Hypothalamus (tissue), 51 donors: ENCODE measurements around the gene LRRC14B.
"Not testable (repeated sequence)": the region's sequence is repeated elsewhere in the genome, so short reads cannot be mapped to it uniquely, and the experiment has no call there.

Experiments
- DNase-seq, 51 donors: peaks; one replicate each; lab custom pipeline; 2025; lab: John Stamatoyannopoulos, UW

The LRRC14B gene

DNA sequence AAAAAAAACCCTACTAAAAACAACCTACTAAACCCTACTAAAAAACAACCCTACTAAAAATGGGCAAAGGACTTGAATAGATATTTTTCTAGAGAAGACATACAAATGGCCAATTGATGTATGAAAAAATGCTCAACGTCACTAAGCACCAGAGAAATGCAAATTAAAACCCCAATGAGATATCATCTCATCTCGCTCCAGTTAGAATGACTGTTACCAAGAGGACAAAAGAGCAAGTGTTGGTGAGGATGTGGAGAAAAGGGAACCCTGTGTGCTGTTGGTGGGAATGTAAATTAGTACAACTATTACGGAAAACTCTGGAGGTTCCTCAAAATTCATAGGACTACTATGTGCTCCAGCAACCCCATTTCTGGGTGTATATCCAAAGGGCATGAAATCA lies 37.6 kb downstream of the LRRC14B start:
- DNase-seq: peak in 1 of 51 donors; percentile 16

- DNase-seq: no peak
These were observed 39.4 kb downstream of the LRRC14B start for GRCh38 chr5:230711-231110.

- peak in 8 of 51 donors; percentile 4 to 24 (median 10) for DNase-seq
These were observed 40.4 kb downstream of the LRRC14B start for GRCh38 chr5:231661-232060.

GRCh38 chr5:233426-233825 lies 42.1 kb downstream of the LRRC14B start:
- DNase-seq: not testable (repeated sequence)

DNA sequence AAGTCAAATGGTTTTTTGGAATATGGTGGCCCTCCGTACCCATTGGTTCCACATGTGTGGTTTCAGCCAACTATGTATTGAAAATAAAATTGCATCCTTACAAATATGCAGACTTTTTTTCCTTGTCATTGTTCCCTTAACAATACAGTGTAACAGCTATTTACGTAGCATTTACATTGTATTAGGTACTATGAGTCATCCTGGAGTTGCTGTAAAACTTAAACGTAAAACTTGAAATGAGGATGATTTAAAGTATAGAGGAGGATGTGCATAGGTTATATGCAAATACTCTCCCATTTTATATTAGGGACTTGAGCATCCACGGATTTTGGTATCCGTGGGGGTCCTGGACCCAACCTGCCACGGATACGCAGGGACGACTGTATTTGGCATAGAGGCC lies 43.2 kb downstream of the LRRC14B start:
- no peak for DNase-seq

- not testable (repeated sequence) for DNase-seq
These were observed 44.2 kb downstream of the LRRC14B start for GRCh38 chr5:235527-235926.

DNA sequence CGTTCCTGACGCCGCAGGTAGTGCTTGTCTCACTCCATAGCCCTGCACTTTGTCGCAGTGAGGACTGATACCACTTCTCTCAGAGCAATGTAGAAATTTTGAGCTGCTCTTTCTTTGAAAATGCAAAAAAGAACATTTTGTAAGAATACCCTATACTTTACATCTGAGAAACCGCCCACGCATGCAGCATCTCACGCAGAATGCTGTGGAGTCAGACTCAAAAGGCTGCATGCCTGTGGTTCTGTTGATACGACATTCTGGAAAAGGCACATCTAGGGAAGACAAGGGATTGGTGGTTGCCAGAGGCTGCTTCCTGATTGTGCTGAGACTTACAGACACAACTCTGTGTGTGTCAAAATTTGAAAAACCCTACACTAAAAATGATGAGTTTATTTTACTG lies 46.6 kb downstream of the LRRC14B start:
- peak in 1 of 51 donors; percentile 22 for DNase-seq

- not testable (repeated sequence) for DNase-seq
These were observed 49.3 kb downstream of the LRRC14B start for GRCh38 chr5:240550-240949.

DNA sequence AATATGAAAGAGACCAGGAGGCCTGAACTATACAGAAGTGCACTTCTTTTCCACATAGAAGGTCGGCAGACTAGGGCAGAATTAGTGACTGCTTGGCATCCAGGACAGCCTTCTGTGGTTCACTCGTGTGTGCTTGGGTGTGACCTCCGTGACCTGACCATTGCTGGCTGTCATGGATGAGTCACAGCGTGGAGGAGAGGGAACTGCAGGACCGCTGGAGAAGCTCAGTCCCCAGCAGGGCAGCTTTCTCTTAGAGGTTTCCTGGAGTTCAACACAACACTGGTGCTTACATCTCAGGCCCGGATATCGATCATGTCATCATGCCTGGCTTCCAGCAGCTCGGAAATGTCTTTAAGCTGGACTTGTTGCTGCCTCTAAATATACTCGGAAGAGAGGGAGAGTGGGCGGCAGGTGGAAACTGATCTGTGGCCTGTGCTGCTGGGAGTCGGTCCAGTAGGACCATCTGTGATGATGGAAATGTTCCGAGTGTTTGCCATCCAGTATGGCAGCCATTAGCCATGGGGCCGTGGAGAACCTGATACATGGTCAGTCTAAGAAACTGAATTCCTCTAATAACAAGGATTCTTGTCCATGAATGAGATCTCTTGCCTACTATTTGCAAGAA lies 49.9 kb downstream of the LRRC14B start:
- not testable (repeated sequence) for DNase-seq

DNA sequence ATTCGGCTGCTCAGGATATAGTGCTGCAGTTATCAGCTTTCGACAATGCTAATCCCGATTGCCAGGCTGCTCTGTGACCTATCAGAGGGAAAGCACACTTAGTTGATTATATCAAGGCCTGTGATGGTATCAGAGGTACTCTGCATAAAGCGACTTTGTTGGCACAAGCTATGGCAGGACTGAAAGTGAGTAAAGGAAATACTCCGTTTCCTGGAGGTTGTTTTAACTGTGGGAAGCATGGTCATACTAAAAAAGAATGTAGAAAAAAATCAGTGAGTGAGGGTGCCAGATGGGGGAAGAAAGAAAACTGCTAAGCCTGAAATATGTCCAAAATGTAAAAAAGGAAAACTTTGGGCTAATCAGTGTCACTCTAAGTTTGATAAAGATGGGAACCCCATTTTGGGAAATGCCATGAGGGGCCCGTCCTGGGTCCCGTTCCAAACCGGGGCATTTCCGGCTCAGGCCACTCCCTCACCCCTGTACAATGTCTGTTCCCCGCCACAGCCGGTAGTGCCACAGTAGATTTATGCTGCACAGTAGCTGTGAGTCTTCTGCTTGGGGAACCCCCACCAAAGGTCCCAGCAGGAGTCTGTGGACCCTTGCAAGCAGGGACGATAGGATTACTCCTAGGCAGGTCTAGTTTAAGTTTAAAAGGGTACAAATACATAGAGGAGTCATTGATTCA lies 52.5 kb downstream of the LRRC14B start:
- not testable (repeated sequence) for DNase-seq

DNA sequence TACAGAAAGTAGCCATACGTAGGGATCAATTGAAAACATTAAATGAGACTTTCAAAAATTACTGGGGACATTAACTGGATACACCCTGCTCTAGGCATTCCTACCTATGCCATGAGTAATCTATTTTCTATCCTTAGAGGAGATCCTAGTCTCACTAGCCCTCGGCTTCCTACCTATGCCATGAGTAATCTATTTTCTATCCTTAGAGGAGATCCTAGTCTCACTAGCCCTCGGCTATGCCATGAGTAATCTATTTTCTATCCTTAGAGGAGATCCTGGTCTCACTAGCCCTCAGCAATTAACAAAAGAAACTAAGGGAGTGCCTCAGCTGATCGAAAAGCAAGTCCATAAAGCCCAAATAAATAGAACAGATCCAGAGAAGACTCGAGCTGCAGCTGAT lies 54.4 kb downstream of the LRRC14B start:
- not testable (repeated sequence) for DNase-seq
